ENCODE data around the gene RGS7. TPM values are rescaled to one million over a fixed set of nuclear protein-coding genes. Genes with fewer than 3 reads are reported as not detected.

The RGS7 gene
- total RNA-seq, 4 donors from 2014 or later: 0.27 TPM; not detected in 3

GRCh38 chr1:241355311-241356010 lies 1.5 kb downstream of the RGS7 start:
- Histone ChIP-seq H3K27me3 (peaks cover 70% of the 10 kb centered on the region), H3K9me3 (no peaks in the 10 kb centered on the region), H3K4me3 (no peak overlapping the region), H3K27ac (no peak overlapping the region), H3K4me1 (peaks cover 0 to 17% (median 0%) of the 10 kb centered on the region in 3 donors), H3K36me3 (no peaks in the 10 kb centered on the region)
- TF ChIP-seq CTCF (IDR thresholded peaks at IDR 0.05) (no peak), EP300 (IDR thresholded peaks at IDR 0.05) (no peak)
- no peak for ATAC-seq
- 81 to 82% methylated on average over 6 to 11 of the region's 11 CpGs for WGBS, 2 donors (ENCODE audit: low coverage in 1 of 2)

- no peak for ATAC-seq
- no peak overlapping the region for H3K27ac ChIP-seq
- H3K27me3 ChIP-seq: peaks cover 44% of the 10 kb centered on the region
- H3K4me1 ChIP-seq: peaks cover 0 to 13% (median 0%) of the 10 kb centered on the region in 3 donors
- 90 to 95% methylated on average over 2 of the region's 2 CpGs for WGBS, 2 donors (ENCODE audit: low coverage in 1 of 2)
- H3K9me3 ChIP-seq: no peaks in the 10 kb centered on the region
- no peaks in the 10 kb centered on the region for H3K36me3 ChIP-seq
- TF ChIP-seq POLR2A (IDR thresholded peaks at IDR 0.05) (no peak), CTCF (IDR thresholded peaks at IDR 0.05) (no peak), POLR2AphosphoS5 (IDR thresholded peaks at IDR 0.05) (no peak), EP300 (IDR thresholded peaks at IDR 0.05) (no peak)
- no peak overlapping the region for H3K4me3 ChIP-seq
Observed at GRCh38 chr1:241352401-241352800, 4.6 kb downstream of the RGS7 start.

- H3K27ac ChIP-seq: no peak overlapping the region
- H3K4me1 ChIP-seq: peaks cover 0 to 7% (median 0%) of the 10 kb centered on the region in 3 donors
- TF ChIP-seq EP300 (IDR thresholded peaks at IDR 0.05): no peak
- no peak for TF ChIP-seq POLR2AphosphoS5 (IDR thresholded peaks at IDR 0.05)
- no peak for TF ChIP-seq POLR2A (IDR thresholded peaks at IDR 0.05)
- TF ChIP-seq CTCF (IDR thresholded peaks at IDR 0.05): no peak
- H3K4me3 ChIP-seq: no peak overlapping the region
- H3K36me3 ChIP-seq: no peaks in the 10 kb centered on the region
- peaks cover 38% of the 10 kb centered on the region for H3K27me3 ChIP-seq
- 77% methylated on average over 3 of the region's 3 CpGs; no CpG with 5 or more reads in 1 of the 2 donors for WGBS, 2 donors (ENCODE audit: low coverage in 1 of 2)
- no peaks in the 10 kb centered on the region for H3K9me3 ChIP-seq
- no peak for ATAC-seq
Observed at GRCh38 chr1:241351841-241352240, 5.2 kb downstream of the RGS7 start.

- H3K27ac ChIP-seq: no peak overlapping the region
- ATAC-seq: no peak
- H3K36me3 ChIP-seq: no peaks in the 10 kb centered on the region
- no peaks in the 10 kb centered on the region for H3K4me1 ChIP-seq
- H3K9me3 ChIP-seq: no peaks in the 10 kb centered on the region
- WGBS, 2 donors (ENCODE audit: low coverage in 1 of 2): 50 to 58% methylated on average over 1 to 2 of the region's 2 CpGs
- no peak overlapping the region for H3K4me3 ChIP-seq
- TF ChIP-seq CTCF (IDR thresholded peaks at IDR 0.05) (no peak), EP300 (IDR thresholded peaks at IDR 0.05) (no peak), POLR2A (IDR thresholded peaks at IDR 0.05) (no peak), POLR2AphosphoS5 (IDR thresholded peaks at IDR 0.05) (no peak)
- H3K27me3 ChIP-seq: no peaks in the 10 kb centered on the region
Observed at GRCh38 chr1:241343956-241344355, 13.0 kb downstream of the RGS7 start.

- H3K36me3 ChIP-seq: no peaks in the 10 kb centered on the region
- 43 to 44% methylated on average over 1 of the region's 1 CpG for WGBS, 2 donors (ENCODE audit: low coverage in 1 of 2)
- TF ChIP-seq CTCF (IDR thresholded peaks at IDR 0.05) (no peak), POLR2AphosphoS5 (IDR thresholded peaks at IDR 0.05) (no peak), EP300 (IDR thresholded peaks at IDR 0.05) (no peak), POLR2A (IDR thresholded peaks at IDR 0.05) (no peak)
Observed at GRCh38 chr1:241336335-241336734, 20.7 kb downstream of the RGS7 start.

More at GRCh38 chr1:241336335-241336734, 20.7 kb downstream of the RGS7 start:
- Histone ChIP-seq H3K27me3 (no peaks in the 10 kb centered on the region), H3K4me1 (no peaks in the 10 kb centered on the region), H3K4me3 (no peak overlapping the region), H3K27ac (no peak overlapping the region), H3K9me3 (no peaks in the 10 kb centered on the region)
- ATAC-seq: no peak

Data from gastroesophageal sphincter (tissue), 4 donors.